ENCODE measurements around the gene NXPE3. TPM values are rescaled to one million over a fixed set of nuclear protein-coding genes. Genes with fewer than 3 reads are reported as not detected.

NXPE3 gene
- total and polyA plus RNA-seq, 2 of the 8 experiments (the other 6 are each of a cell fraction or from before 2014, with no cell fraction given) = 10.9 to 22.7 TPM

DNA sequence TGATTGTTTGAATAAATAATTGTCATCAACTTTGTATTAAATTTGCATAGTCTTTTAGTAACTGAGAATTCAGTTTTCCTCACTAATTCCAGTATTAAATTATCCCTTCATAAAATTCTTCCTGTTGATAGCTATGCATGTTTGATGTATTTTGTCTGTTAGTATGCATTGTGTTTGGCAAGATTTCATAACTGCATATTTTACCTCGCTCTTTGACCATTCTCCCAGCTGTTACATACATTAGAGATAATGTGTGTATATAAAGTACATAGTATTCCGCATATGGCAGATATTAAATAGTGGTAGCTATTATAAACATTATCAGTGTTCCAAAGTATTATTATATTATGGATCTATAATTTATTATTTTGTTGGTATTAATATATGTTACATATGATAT, 59.7 kb downstream of the NXPE3 start:
- no peaks in the 10 kb centered on the region for H3K36me3 ChIP-seq (ENCODE audit: control insufficient read depth in 2 of 4, insufficient read depth in 4 of 4, low read length in 3 of 4)
- DNase-seq (ENCODE audit: low read depth in 1 of 2, low spot score in 2 of 2) (no peak), FAIRE-seq (no peak)
- no peak overlapping the region for H4K5ac ChIP-seq (ENCODE audit: insufficient read length, low read depth, low read length)
- H2BK12ac ChIP-seq (ENCODE audit: low read depth, low read length) = no peak overlapping the region
- no peak overlapping the region for H3K4ac ChIP-seq (replicated peaks; ENCODE audit: insufficient read length, low read depth, low read length)
- H3K18ac ChIP-seq (ENCODE audit: extremely low read depth, low read length) = no peak overlapping the region
- no peaks in the 10 kb centered on the region for H4K20me1 ChIP-seq (replicated peaks in 1 of 2; ENCODE audit: control insufficient read depth in 1 of 2, insufficient read depth in 2 of 2, low read length in 2 of 2)
- no peak overlapping the region for H3K23ac ChIP-seq (ENCODE audit: insufficient read length)
- POLR2A ChIA-PET (ENCODE audit: partially characterized antibody) = interaction anchor here (0.8 to 3.6 kb wide), 4 partner anchors 11 to 14 kb away, joined by 3 to 22 read pairs (median 11); partner anchors contain the start of gene NFKBIZ
- H2BK5ac ChIP-seq (ENCODE audit: low read depth, low read length) = no peak overlapping the region
- no peak overlapping the region for H3K27ac ChIP-seq (ENCODE audit: low read depth, low read length)
- H2BK120ac ChIP-seq (replicated peaks; ENCODE audit: low read depth, low read length) = no peak overlapping the region
- no peaks in the 10 kb centered on the region for H3K27me3 ChIP-seq (replicated peaks in 1 of 4; ENCODE audit: control insufficient read depth in 3 of 4, extremely low read depth in 1 of 4, insufficient read depth in 3 of 4, low read length in 3 of 4)
- no peaks in the 10 kb centered on the region; the same call in 1 of the 2 replicates for H3K23me2 ChIP-seq (ENCODE audit: low read depth, low read length)
- no peak overlapping the region for H4K91ac ChIP-seq (replicated peaks; ENCODE audit: insufficient read length, low read length)
- no peaks in the 10 kb centered on the region for H3K9me3 ChIP-seq (ENCODE audit: insufficient read depth in 2 of 2, low read depth in 1 of 2, low read length in 1 of 2)
- H4K8ac ChIP-seq (ENCODE audit: extremely low read depth, insufficient read depth, low read length) = no peak overlapping the region
- H3K4me2 ChIP-seq (ENCODE audit: insufficient read depth in 1 of 2, low read depth in 2 of 2, low read length in 2 of 2) = no peak overlapping the region
- H2BK20ac ChIP-seq (ENCODE audit: low read length) = no peak overlapping the region
- H3K79me2 ChIP-seq (ENCODE audit: control insufficient read depth in 1 of 2, insufficient read depth in 2 of 2, low read length in 2 of 2) = no peaks in the 10 kb centered on the region
- H2AK5ac ChIP-seq (ENCODE audit: low read depth, low read length) = no peak overlapping the region
- CTCF ChIA-PET (ENCODE audit: partially characterized antibody) = interaction anchor here (0.6 to 1.5 kb wide), 2 partner anchors 16 to 24 kb away, joined by 3 read pairs; no protein-coding TSS in a partner anchor
- peaks cover 3 to 9% (median 7%) of the 10 kb centered on the region in 4 experiments; a peak in 5 of 7 replicates for H3K4me1 ChIP-seq (replicated peaks in 1 of 4; ENCODE audit: control insufficient read depth in 3 of 4, insufficient read depth in 4 of 4, low read length in 3 of 4)
- no peak overlapping the region for H3K4me3 ChIP-seq (ENCODE audit: extremely low read depth in 1 of 4, insufficient read depth in 2 of 4, low read depth in 3 of 4, low read length in 4 of 4)
- H2AFZ ChIP-seq (ENCODE audit: low read length) = no peak overlapping the region
- H3K79me1 ChIP-seq (ENCODE audit: low read depth, low read length) = no peaks in the 10 kb centered on the region
- no peak overlapping the region for H3K14ac ChIP-seq (ENCODE audit: insufficient read length)
- 92% methylated on average over 2 of the region's 2 CpGs; no CpG with 5 or more reads in 1 of the 2 experiments for WGBS, 2 experiments (ENCODE audit: extremely low coverage in 1 of 2, insufficient coverage in 1 of 2, insufficient read length in 1 of 2, insufficient replicate concordance in 2 of 2, low coverage in 1 of 2, low lambda C conversion rate in 2 of 2, missing lambda C conversion rate in 1 of 2)
- no peak for TF ChIP-seq MAFK (IDR thresholded peaks at IDR 0.05; ENCODE audit: low read depth, low read length)
- TF ChIP-seq KDM4A (IDR thresholded peaks at IDR 0.05; ENCODE audit: low read depth, low read length, severe bottlenecking) = no peak
- no peak for TF ChIP-seq BACH1 (IDR thresholded peaks at IDR 0.05; ENCODE audit: low read length)
- no peak for TF ChIP-seq CEBPB (IDR thresholded peaks at IDR 0.05; ENCODE audit: low read depth, low read length)
- no peak for TF ChIP-seq RNF2 (IDR thresholded peaks at IDR 0.05; ENCODE audit: borderline replicate concordance, low read depth, low read length, missing control alignments, poor library complexity, severe bottlenecking)
- no peak for TF ChIP-seq BRCA1 (IDR thresholded peaks at IDR 0.05; ENCODE audit: low read depth, low read length)
- TF ChIP-seq RXRA (IDR thresholded peaks at IDR 0.05; ENCODE audit: insufficient read depth, low read depth, low read length) = no peak
- TF ChIP-seq CREB1 (IDR thresholded peaks at IDR 0.05) = no peak
- no peak overlapping the region for H3K9ac ChIP-seq (replicated peaks in 1 of 4; ENCODE audit: extremely low read depth in 1 of 4, low read depth in 3 of 4, low read length in 3 of 4)
- H3K56ac ChIP-seq (replicated peaks; ENCODE audit: insufficient read length, low read depth, low read length) = no peak overlapping the region
- no peak overlapping the region for H2BK15ac ChIP-seq (ENCODE audit: low read length)
